ENCODE results near the gene DGKD. TPM values are rescaled to one million over a fixed set of nuclear protein-coding genes. Genes with fewer than 3 reads are reported as not detected.

DGKD gene
- total RNA-seq, 4 donors from 2014 or later = 7.0 to 55.4 (median 10.9) TPM

GRCh38 chr2:233499928-233500327 is 145.6 kb downstream of the DGKD start:
- Histone ChIP-seq H3K27me3 (no peaks in the 10 kb centered on the region), H3K4me3 (no peak overlapping the region), H3K36me3 (peaks cover 55% of the 10 kb centered on the region), H3K9me3 (peaks cover 14% of the 10 kb centered on the region), H3K4me1 (no peaks in the 10 kb centered on the region), H3K27ac (no peak overlapping the region)
- no peak for DNase-seq (ENCODE audit: low spot score in 2 of 2)
- no peak for TF ChIP-seq POLR2A (IDR thresholded peaks at IDR 0.05)
- TF ChIP-seq POLR2AphosphoS5 (IDR thresholded peaks at IDR 0.05) = no peak
- TF ChIP-seq EP300 (IDR thresholded peaks at IDR 0.05) = no peak
- TF ChIP-seq, protein P1, sequence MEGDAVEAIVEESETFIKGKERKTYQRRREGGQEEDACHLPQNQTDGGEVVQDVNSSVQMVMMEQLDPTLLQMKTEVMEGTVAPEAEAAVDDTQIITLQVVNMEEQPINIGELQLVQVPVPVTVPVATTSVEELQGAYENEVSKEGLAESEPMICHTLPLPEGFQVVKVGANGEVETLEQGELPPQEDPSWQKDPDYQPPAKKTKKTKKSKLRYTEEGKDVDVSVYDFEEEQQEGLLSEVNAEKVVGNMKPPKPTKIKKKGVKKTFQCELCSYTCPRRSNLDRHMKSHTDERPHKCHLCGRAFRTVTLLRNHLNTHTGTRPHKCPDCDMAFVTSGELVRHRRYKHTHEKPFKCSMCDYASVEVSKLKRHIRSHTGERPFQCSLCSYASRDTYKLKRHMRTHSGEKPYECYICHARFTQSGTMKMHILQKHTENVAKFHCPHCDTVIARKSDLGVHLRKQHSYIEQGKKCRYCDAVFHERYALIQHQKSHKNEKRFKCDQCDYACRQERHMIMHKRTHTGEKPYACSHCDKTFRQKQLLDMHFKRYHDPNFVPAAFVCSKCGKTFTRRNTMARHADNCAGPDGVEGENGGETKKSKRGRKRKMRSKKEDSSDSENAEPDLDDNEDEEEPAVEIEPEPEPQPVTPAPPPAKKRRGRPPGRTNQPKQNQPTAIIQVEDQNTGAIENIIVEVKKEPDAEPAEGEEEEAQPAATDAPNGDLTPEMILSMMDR (IDR thresholded peaks at IDR 0.05) = no peak
- WGBS = 80% methylated on average over 2 of the region's 2 CpGs

DNA sequence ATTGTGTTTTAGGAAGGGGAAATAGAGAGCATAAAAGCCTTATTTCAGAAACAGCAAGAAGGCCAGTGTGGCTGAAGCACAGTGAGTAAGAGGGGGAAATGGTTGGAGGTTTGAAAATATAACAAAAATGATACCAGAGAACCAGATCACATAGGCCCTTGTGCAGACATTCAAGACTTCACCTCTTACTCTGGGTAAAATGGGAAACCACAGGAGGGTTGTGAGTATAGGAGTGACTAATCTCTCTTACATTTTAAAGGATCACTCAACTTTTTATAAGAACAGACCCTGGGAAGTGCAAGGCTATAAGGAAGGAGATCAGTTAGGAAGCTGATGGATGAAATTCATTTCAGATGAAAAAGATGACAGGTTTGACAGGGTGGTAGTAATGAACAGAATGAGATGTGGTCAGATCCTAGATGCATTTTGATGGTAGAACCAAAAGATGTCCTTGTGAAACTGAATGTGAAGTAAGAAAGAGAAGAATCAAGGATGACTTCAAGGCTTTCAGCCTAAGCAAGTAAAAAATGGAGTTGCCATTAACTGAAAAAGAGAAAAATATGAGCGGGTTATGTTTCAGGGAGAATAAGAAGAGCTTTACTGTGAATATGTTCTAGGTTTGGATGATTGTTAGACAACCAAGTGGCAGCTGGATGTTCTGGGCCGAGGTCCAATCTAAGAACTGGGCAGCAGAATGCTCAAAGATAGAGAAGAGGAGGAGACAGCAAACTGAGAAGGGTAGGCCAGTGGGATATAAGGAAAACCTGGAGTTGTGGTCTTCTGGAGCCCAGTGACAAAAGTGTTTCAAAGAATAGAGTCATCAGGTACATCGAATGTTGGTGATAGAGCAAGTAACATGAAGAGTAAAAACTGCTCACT is 147.1 kb downstream of the DGKD start:
- Histone ChIP-seq H3K9me3 (peaks cover 14% of the 10 kb centered on the region), H3K27ac (no peak overlapping the region), H3K27me3 (no peaks in the 10 kb centered on the region), H3K36me3 (peaks cover 56% of the 10 kb centered on the region), H3K4me3 (no peak overlapping the region), H3K4me1 (no peaks in the 10 kb centered on the region)
- TF ChIP-seq, protein P1 (IDR thresholded peaks at IDR 0.05) = no peak
- TF ChIP-seq EP300 (IDR thresholded peaks at IDR 0.05) (no peak), POLR2A (IDR thresholded peaks at IDR 0.05) (no peak)
- no peak for DNase-seq (ENCODE audit: low spot score in 2 of 2)
- WGBS = 97% methylated on average over 3 of the region's 3 CpGs

- DNase-seq (ENCODE audit: low spot score in 2 of 2) = no peak
- TF ChIP-seq, protein P1 (IDR thresholded peaks at IDR 0.05) = no peak
- TF ChIP-seq POLR2AphosphoS5 (IDR thresholded peaks at IDR 0.05) = no peak
- TF ChIP-seq POLR2A (IDR thresholded peaks at IDR 0.05) = no peak
- TF ChIP-seq EP300 (IDR thresholded peaks at IDR 0.05) = no peak
- 94% methylated on average over 1 of the region's 1 CpG for WGBS
- no peak overlapping the region for H3K4me3 ChIP-seq
- H3K36me3 ChIP-seq = peaks cover 49% of the 10 kb centered on the region
- no peaks in the 10 kb centered on the region for H3K27me3 ChIP-seq
- H3K4me1 ChIP-seq = no peaks in the 10 kb centered on the region
- H3K9me3 ChIP-seq = peaks cover 14% of the 10 kb centered on the region
- H3K27ac ChIP-seq = no peak overlapping the region
Measured at GRCh38 chr2:233503481-233503880, 149.2 kb downstream of the DGKD start.

DNA sequence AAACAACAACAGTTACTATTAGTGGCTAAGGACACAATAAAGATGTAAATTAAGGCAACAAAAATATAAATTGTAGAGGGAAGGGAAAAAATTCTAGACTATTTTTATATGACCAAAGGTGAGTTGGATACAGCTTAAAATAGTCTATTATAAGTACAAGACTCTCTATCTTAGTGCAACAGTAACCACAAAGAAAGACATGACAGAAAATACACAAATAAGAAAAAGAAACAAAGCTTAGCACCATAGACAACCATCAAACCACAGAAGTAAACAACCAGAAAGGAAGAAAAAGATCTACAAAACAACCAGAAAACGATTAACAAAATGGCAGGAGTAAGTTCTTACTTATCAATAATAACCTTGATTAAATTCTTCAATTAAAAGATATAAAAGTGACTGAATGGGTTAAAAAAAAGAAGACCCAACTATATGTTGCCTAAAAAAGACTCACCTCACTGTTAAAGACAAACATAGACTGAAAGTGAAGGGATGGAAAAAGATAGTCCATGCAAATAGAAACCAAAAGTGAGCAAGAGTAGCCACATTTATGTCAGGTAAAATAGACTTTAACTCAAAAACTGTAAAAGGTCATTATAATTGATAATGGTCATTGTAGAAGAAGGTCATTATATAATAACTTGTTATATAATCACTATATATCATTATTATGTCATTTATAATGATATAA is 149.8 kb downstream of the DGKD start:
- no peak overlapping the region for H3K4me3 ChIP-seq

DNA sequence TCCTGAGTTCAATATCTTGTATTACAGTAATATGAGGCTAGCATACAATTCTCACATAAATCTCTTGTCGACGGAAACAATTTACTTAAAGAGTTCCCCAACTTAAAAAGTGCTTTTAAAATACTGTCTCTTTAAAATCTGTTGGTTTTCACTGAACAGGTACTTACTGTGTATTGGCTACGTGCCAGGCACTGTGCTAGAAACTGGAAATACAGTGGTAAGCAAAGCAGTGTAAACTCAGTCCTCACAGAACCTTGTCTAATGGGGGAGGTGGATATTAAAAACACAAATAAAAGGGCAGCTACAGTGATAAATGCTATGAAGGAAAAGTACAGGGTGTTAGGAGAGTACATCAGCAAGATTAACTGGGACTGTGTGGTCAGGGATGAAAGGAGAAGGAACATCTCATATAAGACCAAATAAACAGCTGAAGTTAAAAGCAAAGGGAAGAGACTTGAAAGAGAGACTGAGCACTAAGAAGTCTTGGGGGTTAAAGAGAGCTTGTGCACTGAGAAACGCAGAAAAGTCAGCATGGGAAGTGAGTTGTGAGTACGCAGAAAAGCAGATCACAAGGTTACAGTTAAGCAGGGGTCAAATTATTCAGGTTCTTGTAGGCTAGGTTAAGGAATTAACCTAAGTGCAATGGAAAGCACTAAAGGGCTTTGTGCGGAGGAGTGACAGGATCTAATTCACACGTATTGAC is 159.8 kb downstream of the DGKD start:
- 83% methylated on average over 7 of the region's 7 CpGs for WGBS
- Histone ChIP-seq H3K9me3 (no peaks in the 10 kb centered on the region), H3K36me3 (peaks cover 13% of the 10 kb centered on the region), H3K27ac (no peak overlapping the region), H3K4me1 (no peaks in the 10 kb centered on the region), H3K4me3 (no peak overlapping the region), H3K27me3 (no peaks in the 10 kb centered on the region)
- no peak for TF ChIP-seq POLR2A (IDR thresholded peaks at IDR 0.05)
- no peak for TF ChIP-seq EP300 (IDR thresholded peaks at IDR 0.05)
- DNase-seq (ENCODE audit: low spot score in 2 of 2) = no peak

More for the DNA sequence above, 149.8 kb downstream of the DGKD start:
- WGBS = 100% methylated on average over 1 of the region's 1 CpG
- Histone ChIP-seq H3K4me1 (no peaks in the 10 kb centered on the region), H3K27ac (no peak overlapping the region), H3K9me3 (peaks cover 14% of the 10 kb centered on the region), H3K36me3 (peaks cover 47% of the 10 kb centered on the region), H3K27me3 (no peaks in the 10 kb centered on the region)
- TF ChIP-seq POLR2AphosphoS5 (IDR thresholded peaks at IDR 0.05) = no peak
- no peak for DNase-seq (ENCODE audit: low spot score in 2 of 2)

All from suprapubic skin (tissue), 4 donors.